ENCODE results near the gene CFAP77. TPM values are rescaled to one million over a fixed set of nuclear protein-coding genes. Genes with fewer than 3 reads are reported as not detected.

Gene CFAP77
- polyA plus RNA-seq, 1 experiment = not detected

DNA sequence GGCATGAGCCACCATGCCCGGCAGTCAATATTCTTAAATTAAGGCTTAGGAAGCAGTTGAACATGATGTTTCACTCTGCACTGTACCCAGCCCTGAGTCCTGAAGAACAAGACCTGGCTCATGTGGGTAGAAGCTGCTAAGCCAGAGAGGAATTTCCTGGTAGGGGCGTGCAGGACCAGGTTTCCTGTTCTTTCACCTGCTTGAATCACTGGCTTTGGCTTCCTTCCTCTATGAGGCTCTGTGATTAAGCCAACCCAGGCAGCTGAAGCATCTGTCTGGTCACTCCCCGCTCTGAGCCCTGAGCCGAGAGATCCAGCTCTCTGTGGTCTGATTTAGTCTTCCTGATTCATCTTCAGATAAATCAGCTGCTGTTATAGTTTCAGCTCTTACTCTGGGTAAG lies 29.1 kb downstream of the CFAP77 start:
- ChIA-PET POLR2A (no interaction called here), CTCF (no interaction called here)
- TF ChIP-seq, protein P1, sequence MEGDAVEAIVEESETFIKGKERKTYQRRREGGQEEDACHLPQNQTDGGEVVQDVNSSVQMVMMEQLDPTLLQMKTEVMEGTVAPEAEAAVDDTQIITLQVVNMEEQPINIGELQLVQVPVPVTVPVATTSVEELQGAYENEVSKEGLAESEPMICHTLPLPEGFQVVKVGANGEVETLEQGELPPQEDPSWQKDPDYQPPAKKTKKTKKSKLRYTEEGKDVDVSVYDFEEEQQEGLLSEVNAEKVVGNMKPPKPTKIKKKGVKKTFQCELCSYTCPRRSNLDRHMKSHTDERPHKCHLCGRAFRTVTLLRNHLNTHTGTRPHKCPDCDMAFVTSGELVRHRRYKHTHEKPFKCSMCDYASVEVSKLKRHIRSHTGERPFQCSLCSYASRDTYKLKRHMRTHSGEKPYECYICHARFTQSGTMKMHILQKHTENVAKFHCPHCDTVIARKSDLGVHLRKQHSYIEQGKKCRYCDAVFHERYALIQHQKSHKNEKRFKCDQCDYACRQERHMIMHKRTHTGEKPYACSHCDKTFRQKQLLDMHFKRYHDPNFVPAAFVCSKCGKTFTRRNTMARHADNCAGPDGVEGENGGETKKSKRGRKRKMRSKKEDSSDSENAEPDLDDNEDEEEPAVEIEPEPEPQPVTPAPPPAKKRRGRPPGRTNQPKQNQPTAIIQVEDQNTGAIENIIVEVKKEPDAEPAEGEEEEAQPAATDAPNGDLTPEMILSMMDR (IDR thresholded peaks at IDR 0.05; ENCODE audit: insufficient read depth, low read depth, low read length) = no peak
- H3K36me3 ChIP-seq (ENCODE audit: control insufficient read depth, insufficient read depth, low read length) = no peaks in the 10 kb centered on the region
- peaks cover 9% of the 10 kb centered on the region for H3K27me3 ChIP-seq (ENCODE audit: control insufficient read depth, insufficient read depth, low read length)
- no peak for DNase-seq (ENCODE audit: low read depth)
- no peak overlapping the region for H3K4me3 ChIP-seq (ENCODE audit: low read depth, low read length)

DNA sequence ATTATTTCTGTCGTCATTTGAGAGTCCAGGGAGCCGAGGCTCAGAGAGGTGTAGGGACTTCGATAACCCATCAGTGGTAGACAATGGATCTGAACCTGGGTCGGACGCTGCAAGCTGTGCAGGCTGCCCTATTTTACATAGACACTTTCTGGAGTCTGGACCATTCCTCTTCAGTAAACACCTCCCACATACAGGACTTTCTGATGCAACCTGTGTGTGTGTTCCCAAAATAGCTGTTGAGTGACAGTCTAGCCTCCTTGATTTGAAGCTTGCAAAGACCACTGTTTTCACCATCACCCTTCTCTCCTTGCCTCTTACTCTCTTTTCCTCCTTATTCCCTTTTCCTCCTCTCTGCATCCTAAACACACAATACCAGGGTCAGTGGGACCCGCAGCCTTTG lies 30.7 kb downstream of the CFAP77 start:
- ChIA-PET CTCF (no interaction called here), POLR2A (no interaction called here)
- Histone ChIP-seq H3K36me3 (ENCODE audit: control insufficient read depth, insufficient read depth, low read length) (no peaks in the 10 kb centered on the region), H3K4me3 (ENCODE audit: low read depth, low read length) (no peak overlapping the region), H3K27me3 (ENCODE audit: control insufficient read depth, insufficient read depth, low read length) (peaks cover 5% of the 10 kb centered on the region)
- no peak for DNase-seq (ENCODE audit: low read depth)
- TF ChIP-seq, protein P1 (IDR thresholded peaks at IDR 0.05; ENCODE audit: insufficient read depth, low read depth, low read length) = no peak

DNA sequence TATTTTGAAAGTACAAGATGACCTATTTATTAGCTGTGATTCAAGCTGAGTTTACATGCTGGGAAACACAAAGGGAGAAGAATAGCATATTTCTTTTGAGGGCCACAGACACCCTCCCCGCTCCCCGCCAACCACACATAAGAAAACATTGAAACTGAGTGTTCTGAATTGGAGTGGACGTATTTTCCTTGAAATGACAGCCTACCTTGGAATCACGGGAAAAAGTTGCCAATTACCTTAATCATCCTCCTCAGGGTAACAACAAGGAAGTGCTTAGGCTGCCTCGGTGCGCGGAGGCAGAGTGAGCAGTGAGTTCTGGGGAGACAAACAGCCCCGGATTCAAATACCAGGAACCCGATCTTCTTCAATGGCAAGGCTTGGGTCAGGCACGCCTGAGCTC lies 31.4 kb downstream of the CFAP77 start:
- Histone ChIP-seq H3K4me3 (ENCODE audit: low read depth, low read length) (no peak overlapping the region), H3K27me3 (ENCODE audit: control insufficient read depth, insufficient read depth, low read length) (peaks cover 5% of the 10 kb centered on the region), H3K36me3 (ENCODE audit: control insufficient read depth, insufficient read depth, low read length) (no peaks in the 10 kb centered on the region)
- DNase-seq (ENCODE audit: low read depth) = no peak
- ChIA-PET CTCF (no interaction called here), POLR2A (no interaction called here)
- TF ChIP-seq, protein P1 (IDR thresholded peaks at IDR 0.05; ENCODE audit: insufficient read depth, low read depth, low read length) = no peak

DNA sequence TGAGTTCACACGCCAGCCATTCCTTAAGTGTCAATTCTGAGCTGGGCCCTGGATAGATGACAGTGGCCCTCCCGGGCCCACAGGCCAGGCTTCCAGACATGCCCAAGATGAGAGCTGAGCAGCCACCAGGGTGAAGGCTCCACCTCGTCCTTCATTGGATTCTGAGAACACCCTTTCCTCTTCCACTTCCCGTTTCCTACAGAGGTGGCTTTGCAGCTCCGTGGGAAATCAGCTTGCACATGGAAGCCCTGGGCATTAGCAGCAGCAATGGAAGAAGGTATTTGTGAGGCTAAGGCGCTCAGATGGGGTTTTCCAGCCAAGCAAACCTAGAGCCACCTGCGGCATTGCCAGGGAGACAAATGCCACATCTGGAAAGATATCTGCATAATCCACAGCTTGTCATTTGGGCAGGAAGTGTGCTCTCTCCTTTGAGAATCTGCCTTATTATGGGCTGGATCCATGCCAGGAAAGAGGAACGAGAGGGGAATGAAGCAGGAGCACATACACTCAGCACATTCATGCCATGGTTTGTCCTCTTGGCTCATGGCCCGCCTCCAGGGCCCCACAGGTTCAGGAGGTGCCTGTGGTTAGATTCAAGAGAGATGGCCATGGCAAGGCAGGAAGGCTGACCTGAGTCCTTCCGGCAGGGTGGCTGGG lies 34.1 kb downstream of the CFAP77 start:
- ChIA-PET CTCF (no interaction called here), POLR2A (no interaction called here)
- peaks cover 14% of the 10 kb centered on the region for H3K27me3 ChIP-seq (ENCODE audit: control insufficient read depth, insufficient read depth, low read length)
- no peak overlapping the region for H3K4me3 ChIP-seq (ENCODE audit: low read depth, low read length)
- DNase-seq (ENCODE audit: low read depth) = no peak
- TF ChIP-seq, protein P1 (IDR thresholded peaks at IDR 0.05; ENCODE audit: insufficient read depth, low read depth, low read length) = no peak
- H3K36me3 ChIP-seq (ENCODE audit: control insufficient read depth, insufficient read depth, low read length) = no peaks in the 10 kb centered on the region

DNA sequence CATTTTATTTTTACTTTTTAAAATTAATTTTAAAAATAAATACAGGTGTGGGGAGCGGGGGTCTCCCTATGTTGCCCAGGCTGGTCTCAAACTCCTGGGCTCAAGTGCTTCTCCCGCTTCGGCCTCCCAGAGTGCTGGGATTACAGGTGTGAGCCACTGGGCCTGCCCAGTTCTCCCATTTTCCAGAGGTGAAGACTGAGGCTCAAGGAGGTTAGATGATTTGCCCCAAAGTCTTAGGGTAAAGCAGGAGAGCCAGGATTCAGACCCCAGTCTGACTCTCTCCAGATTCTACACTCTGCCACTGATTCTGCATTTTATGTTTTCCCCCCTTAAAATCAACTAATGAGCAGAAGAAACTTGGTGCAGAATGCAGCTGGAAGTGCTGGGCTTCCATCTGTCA lies 36.9 kb downstream of the CFAP77 start:
- TF ChIP-seq, protein P1 (IDR thresholded peaks at IDR 0.05; ENCODE audit: insufficient read depth, low read depth, low read length) = no peak
- POLR2A ChIA-PET = no interaction called here
- H3K4me3 ChIP-seq (ENCODE audit: low read depth, low read length) = no peak overlapping the region
- DNase-seq (ENCODE audit: low read depth) = no peak
- H3K36me3 ChIP-seq (ENCODE audit: control insufficient read depth, insufficient read depth, low read length) = no peaks in the 10 kb centered on the region
- CTCF ChIA-PET = no interaction called here
- peaks cover 10% of the 10 kb centered on the region for H3K27me3 ChIP-seq (ENCODE audit: control insufficient read depth, insufficient read depth, low read length)

Measured in BJ (cell line).